Glomerular visceral epithelial cell (primary cell): ENCODE results near the gene SPTBN1.
A peak's percentile ranks its signal among the peaks of the same experiment; 100 is the strongest.

ENCODE experiments used
- DNase-seq: peaks from one replicate; pipeline ENCODE4 v3.0.0-alpha.2; 2016; ENCODE audit errors: extremely low spot score

SPTBN1 gene

DNA sequence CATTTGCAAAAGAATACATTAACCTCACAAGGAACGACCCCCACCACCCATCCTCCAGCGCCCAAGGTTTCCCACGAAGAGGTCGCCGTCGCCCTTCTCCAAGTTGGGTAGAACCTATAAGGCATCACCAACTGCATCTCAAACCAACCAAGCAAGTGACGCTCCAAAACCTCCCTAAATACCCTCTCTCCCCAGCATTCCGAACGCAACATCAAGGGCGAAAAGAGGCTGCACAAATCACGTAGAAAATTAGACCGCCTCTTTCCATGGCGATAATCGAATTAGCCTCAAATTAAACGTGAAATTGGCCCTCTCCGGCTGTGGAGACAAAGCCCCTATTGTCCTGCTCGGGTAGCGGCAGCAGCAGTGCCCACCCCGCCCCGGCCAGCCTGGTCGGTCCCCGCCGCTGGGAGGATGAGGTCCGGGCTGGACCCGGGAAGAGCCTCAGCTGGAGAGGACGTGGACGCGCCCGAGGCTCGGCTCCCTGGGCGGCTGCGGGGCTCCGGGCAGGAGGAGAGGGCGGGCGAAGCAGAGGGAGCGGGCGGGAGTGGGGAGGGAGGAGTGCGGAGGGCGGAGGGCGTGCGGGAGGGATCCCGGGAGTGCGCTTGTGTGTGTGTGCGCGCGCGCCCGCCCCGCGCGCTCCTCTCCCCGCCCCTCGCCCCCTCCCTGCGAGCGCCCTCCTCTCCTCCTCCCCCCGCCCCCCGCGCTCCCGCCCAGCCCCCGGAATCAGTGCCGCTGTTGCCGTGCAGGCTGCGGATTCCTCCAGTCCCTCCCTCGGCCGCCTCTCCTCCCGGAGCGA lies at the start of gene SPTBN1:
TSS of gene SPTBN1 (plus strand) at position 765 of the 799 bp plus-strand sequence. CDS start 70,092 bp downstream, outside the sequence.
- DNase-seq, result peak; percentile 92

DNA sequence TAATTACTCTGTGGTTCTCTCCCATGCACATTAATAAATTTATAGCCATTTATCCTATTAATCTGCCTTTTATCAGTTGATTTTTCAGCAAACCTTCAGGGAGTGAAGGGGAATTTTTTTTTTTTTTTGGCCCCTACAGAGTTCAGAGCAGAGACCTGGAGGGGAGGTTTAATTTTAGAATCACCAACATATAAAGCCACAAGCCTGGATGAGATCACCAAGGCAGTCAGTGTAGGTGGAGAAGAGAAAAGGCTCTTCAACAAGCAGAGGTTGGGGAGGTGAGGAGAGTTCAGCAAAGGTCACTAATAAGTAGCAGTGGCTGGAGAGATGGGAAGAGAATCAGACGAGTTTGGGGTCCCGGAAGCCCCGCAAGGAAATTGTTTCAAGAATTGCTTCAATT lies 48.4 kb upstream of the SPTBN1 start:
- DNase-seq, result no peak

DNA sequence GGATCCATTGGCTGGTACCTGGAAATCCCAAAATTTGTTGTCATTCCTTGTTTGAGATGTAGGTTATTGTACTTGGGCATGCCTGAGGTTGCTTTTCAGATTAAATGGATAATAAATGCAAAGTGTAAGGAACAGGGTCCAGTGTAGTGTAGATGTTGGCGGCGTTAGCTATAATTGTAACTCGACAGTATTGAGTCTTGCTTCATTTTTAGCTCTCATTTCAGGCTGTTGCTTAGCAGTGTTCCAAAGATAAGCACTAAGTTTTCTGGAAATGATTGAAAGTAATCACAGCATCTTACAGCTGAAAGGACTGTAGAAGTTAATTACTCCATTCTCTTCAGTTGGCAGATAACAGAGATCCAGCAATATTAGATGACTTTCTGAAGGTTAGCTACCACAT lies 47.8 kb upstream of the SPTBN1 start:
- no peak for DNase-seq

DNA sequence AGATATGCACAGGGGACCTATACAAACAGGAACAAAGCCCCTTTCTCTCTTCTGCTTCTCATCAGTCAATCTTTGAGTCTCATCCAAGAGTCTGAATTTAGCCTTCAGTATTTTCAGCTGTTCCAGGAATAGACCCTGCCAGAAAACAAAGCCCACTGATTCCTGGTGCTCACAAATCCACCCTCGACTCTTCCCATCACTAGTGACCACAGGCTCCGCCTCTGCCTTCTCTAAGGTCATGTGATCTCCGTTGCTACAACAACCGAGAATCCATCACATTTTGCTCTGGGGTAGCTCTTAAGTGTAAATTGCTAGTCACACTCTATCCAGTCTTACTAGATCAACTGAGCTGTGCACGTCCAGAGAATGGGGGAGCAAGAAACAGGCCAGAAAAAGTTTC lies 46.4 kb upstream of the SPTBN1 start:
- no peak for DNase-seq

DNA sequence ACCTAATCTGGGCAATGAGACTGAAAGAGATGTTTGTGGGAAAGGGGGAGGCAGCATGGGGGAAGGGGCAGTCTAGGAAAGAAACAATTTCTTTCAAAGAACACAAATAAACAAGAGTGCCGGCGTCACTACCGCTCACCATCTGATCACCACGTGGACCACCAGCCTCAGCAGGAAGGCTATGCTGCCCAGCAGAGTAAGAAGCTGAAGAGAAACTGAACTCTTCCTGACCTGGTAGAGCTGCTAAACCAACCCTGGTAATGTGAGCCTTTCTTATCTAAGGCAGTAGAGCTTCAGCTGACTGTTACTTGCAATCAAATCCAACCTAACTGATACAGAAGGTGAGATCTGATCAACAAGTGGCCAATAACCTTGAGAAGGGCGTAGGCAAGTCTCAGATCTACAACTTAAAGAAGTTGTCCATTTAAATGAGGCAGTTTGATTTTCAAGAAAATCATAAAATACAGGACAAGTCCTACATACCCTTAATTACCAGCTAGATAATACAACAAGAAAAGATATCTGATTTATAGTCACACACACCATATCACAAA lies 44.2 kb upstream of the SPTBN1 start:
- no peak for DNase-seq

DNA sequence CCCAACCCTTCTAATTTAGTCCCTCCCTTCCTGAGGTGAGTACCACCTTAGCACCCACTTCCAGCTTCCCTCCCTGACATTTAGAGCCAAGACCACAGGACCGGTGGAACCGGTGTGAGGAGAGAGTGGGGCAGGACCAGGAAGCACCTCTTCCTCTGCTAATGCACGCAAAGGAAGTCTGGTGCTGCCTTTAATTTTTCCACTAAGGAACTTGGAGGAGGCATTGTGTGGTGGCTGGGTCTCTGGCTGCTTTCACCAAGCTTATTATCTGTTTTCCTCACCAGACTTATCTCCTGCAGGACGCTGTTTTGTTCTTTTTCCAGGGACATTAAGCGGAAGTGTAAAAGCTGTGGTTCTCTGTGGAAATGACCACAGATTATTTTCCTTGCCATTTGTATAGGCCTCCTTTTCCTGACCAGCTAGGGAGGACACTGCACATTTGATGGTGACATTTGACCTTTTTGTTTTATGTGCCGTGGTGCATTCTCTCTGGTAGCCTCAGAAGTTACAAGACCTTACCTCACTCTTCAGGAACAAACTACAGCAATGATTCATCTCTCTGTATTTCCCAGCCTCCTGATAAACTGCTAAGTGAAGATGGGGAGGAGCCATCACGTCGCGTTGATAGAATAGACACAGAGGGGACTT lies 39.8 kb upstream of the SPTBN1 start:
- DNase-seq, result no peak

DNA sequence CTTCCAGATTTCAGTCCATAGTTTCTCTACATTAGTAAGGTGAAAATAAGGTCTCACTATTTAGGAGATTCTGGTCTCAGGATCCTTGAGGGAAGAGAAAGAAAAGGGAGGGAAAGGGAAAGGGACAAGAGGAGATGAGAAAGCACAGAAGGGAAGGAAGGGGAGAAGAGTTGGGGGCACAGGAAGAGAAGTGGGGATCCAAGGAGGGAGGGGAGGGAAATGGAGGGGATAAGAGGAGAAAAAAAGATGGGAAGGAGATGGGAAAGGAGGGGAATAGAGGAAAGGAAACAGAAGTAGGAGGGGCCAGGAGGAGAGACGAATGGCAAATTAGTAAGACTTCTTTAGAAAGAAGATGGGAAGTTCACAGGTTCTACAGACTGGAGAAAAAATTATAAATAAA lies 39.2 kb upstream of the SPTBN1 start:
- no peak for DNase-seq

DNA sequence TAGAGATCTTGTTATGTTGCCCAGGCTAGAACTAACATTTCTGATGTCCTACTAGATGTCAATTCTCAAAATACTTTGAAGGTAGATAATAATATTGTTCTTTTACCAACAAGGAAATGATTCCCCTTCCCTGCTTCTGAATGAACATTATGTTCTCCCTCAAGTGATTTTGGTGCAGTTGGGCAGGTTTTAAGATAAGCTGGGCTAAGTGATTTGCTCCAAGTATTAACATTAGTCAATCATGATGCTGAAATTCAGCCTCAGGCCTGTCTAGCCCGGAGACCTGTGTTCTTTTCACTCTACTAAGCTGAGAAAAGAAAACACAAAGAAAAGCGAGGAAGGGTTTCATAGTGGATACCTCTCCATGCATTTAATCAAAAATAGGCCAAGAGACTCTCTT lies 38.5 kb upstream of the SPTBN1 start:
- no peak for DNase-seq

DNA sequence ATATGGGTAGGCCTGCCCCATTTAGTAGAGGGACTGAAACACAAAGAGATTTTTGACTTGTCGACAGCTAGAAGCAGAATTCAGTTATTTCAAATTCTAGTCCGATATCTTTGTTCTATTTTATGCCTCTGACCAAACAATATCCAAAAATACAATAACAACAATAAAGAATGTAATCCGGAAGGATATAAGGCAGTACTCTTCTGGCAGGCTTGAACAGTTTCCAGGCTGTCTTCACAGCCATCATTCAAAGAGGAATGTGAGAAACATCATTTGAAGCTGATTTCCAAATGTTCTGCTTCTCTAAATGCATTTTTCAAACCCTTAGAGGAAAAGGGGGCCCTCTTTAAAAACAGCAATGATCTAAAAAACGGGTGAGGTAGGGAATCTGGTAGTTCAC lies 36.7 kb upstream of the SPTBN1 start:
- no peak for DNase-seq

DNA sequence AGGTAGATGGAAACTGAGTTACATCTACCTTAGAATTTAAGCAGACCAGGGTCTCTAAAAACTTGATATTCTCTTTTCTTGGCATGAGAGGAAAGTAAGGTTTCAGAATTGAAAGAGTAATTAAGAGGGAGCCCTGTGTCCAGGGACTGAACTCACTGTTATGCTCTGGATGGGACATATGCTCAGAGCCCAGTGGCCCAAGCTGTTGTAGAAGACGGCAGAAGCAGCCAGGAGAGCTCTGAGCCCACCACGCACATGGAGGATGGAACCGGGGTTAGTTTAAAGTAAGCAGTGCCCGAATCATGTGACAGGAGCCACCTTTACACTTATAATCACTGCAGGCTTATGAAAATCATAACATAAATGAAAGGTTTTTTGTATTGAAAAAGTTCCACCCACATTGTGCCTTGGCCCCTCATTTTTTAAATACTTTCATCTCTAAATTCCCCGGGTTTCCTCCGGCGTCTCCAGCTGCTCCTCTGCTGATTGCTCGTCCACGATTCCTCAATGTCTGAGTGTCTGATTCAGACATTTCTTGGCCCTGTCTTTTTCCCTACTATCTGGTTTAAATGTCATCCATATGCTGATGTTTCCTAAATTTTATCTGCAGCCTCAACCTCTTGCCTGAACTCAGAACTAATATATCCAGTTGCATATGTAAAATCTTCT lies 36.1 kb upstream of the SPTBN1 start:
- no peak for DNase-seq

DNA sequence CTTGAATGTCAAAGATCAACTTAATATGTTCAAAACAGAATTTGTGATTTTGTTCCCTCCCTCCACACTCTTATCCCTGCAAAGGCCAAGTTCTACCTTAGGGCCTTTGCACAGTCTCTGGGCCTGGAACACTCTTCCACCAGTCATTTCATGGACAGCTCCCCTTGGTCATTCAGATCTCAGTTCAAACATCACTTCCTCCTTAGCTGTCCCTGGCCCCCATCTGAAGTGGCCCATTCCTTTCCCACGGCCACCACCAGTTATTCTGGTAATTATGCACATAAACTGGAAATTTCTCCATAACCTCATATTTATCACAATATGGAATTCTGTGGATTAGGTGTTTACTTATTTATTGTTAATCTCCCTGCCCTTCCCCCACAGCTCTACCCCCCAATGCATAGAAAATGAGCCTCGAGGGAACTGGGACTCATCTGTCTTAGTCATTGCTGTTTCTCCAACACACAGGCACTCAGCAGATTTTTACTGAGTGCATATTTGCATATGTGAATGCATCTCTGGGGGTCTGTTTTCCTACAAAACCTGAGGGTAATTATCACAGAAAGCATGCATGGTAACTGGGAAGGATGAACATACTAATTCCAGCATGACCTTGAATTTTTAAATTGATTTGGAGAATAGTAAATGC lies 35.5 kb upstream of the SPTBN1 start:
- no peak for DNase-seq

DNA sequence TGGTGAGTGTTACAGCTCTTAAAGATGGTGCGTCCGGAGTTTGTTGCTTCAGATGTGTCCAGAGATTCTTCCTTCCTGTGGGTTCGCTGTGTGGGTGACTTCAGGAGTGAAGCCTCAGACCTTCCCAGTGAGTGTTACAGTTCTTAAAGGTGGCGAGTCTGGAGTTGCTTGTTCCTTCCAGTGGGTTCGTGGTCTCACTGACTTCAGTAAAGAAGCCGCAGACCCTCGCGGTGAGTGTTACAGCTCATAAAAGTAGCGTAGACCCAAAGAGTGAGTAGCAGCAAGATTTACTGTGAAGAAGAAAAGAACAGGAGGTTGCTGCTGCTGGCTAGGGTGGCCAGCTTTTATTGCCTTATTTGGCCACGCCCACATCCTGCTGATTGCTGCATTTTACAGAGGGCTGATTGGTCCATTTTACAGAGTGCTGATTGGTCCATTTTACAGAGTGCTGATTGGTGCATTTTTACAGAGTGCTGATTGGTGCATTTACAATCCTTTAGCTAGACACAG lies 34.0 kb upstream of the SPTBN1 start:
- DNase-seq, result no peak

DNA sequence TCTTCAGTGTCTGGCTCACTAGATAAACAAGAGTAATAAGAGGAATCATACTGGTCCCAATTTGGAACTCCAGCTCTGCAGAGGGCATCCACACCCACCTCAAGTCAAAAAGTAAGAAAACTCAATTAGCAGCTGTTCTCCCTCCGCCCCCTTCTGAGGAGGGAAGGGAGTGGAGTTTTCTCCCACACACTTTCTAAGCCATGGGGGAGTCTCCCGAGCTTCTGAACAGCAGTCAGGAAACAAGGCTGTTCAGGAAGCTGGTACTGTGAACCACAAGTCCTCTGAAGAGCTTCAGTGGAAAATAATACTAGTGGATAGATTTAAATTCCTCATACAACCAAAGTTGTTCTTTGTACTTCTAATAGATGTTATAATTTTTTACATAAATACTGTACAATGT lies 32.9 kb upstream of the SPTBN1 start:
- no peak for DNase-seq

DNA sequence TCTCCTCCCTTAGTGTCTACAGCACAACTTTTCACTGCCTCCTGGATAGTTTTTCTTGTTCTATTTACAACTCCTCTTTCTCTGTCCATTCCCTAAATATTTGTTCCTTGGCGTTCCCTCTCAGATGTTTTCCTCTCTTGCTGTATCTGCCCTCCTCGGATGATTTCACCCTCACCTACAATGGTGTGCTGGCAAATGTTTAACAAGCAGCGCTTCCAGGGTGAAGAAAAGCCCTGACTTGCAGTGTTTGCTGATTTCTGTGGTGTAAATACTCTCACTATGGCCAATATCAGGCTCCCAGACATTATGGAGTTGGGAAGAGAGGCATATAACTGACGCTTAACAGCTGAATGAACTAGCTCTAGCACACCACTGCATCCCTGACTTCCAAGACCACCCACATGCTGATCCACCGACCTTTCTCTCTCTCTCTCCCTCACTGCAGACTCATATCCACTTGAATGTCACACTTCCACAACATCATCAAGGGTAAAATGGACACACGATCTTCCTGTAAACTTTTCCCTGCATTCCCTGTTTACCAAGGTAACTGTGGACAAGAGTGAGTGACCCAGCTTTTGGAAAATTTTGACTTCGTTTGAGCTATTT lies 31.5 kb upstream of the SPTBN1 start:
- no peak for DNase-seq

DNA sequence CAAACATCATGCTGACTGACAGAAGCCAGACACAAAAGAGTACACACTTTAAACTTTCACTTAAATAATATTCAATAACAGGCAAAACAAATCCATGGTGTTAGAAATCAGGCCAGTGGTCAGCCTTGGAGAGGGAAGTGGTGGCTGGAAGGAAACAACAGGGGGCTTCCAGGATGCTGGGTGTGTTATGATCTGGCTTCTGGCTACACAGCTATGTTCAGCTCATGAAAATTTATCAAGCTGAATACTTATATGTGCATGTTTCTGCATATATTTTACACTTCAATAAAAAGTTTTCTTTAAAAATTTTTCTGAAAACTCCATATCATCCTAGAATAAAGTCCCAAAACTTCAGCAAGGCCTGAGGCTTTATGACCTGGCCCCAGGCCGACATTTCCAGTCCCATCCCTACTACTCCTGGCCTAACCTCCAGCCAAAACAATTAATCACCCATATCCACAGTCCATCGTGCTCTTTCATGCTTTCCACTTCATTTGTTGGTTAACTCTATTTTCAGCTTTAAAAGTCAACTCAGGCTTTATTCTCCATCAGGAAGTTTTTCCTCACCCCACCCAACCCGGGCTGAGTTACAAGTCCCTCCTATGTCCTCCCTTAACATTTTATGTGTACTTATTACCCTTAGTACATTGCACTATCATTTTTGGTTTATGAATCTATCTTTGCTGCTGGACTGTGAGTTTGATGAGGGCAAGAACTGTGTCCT lies 27.9 kb upstream of the SPTBN1 start:
- DNase-seq, result no peak

DNA sequence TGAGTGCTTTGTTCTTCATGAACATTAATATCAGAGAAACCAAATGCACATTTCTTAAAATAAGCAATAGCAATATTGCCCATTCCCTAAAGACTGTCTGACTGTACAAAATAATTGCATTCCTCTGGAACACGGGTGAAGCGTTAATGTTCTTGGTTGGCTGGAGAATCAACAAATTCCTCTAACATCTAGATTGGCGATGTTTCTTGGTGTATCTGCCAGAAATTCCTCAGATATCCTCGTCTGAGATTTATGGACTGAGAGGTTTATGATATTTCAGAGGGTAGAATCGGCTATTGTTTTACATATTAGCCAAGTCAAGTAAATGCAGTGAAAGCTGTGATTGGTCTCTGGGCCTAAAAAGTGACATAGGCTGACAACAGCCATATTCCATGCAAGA lies 27.1 kb upstream of the SPTBN1 start:
- DNase-seq, result no peak

DNA sequence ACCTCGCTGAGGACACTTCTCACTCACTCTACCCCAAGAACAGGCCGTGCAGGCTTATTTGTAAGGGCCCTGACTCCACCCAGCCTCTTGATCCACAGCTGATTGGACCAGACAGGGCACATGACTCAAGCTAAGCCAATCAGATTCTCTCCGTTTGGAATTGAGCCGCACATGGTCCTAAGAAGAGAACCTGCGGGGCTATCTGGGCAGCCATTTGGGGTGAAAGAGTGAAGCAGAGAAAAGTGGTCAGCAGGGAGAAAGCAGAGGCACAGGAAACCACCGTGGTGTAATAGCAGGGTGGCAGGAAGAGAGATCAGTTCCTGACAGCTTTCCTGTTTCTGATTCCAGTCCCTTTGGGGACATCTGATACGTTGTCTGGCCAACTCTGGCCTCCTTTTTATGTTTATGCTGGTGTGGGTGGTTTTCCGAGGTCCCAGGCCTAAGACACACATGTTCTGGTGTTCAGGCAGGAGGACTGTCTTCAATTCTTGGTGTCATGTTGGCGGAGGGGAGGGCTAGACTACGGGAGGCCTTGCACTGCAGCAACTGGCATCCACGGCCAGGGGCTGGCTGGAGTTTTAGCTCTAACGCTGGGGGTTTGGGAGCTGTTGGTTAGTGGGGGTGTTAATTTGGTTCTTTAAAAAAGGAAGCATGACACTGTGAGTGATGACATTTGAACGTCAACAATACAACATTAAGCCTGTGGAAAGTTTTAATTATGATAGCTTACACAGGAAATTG lies 26.1 kb upstream of the SPTBN1 start:
- DNase-seq, result no peak

DNA sequence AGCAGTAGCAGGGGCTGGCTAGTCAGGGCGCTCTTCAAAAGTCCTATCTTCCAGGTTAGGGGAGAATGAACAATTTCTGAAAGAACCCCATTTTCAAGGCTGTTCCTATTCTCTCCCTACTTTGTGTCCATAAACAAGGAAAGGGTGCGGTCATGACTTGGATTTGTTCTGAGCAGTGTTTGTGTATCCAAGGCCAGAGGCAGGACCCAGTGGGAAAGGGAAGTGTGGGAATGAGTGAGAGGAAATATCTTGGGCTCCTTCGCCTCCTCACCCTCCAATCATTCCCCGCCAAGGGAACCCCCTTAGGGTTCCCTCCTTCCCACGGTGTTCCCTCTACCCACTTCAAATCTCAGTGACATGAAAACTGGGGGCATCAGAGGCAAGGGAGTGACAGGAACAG lies 25.5 kb upstream of the SPTBN1 start:
- no peak for DNase-seq

DNA sequence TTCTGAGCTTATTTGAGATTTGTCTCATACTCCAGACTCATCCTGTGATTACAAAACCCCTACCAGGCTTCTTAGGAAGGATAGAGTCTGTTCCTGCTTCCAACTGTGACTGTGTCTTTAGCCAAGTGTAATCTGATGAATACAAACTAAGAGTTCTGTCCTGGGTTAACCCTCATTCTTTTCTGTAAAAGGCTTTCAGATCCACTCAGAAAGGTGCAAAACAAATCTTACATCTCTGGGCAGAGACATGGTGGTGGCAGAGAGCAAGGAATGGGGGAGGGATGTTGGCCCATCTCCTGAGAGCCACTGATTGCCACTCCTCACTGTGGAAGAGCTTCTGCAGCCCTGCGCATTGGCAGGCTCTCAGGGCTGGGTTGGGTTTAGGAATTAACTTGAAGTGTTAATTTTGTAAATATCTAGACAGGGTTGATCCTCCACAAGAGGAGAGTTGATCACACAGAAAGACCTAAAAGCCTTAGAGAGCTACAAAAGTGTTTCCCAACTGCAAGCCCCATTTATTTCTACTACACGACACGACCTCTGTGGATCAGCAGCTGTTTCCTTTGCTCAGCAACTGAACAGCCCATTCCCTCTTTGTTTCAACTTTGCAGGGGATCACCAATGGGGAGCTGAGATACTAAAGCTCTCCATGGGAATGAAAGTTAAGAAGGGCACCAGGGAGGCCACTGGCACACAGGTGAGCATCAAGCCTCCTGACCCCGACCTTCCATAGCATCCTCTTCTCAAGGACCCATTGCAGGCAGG lies 23.7 kb upstream of the SPTBN1 start:
- DNase-seq, result no peak
